Gastroesophageal sphincter (tissue), 4 donors: ENCODE data around the gene UTP3. TPM values are rescaled to one million over a fixed set of nuclear protein-coding genes. Genes with fewer than 3 reads are reported as not detected.
"Not testable (repeated sequence)": the region's sequence is repeated elsewhere in the genome, so short reads cannot be mapped to it uniquely, and the experiment has no call there.

Experiments used
- ATAC-seq: fragments of 150-250 bp; one replicate; pipeline ENCODE4 v1.9.1; 2016; ENCODE audit warnings: mild to moderate bottlenecking, moderate library complexity
- H3K27ac ChIP-seq, 4 donors: fragments of 200-600 bp; sonication (generic) in 3 of 4; 1 replicate in 3 of 4; 2 replicates in 1 of 4; pipeline ENCODE4 v1.5.1; 2016 to 2019
- H3K27me3 ChIP-seq: fragments of 200-600 bp; sonication (generic); one replicate; pipeline ENCODE4 v1.5.1; 2019
- H3K36me3 ChIP-seq, 2 donors: fragments of 200-600 bp; sonication (generic); one replicate each; pipeline ENCODE4 v1.5.1; 2019; ENCODE audit warnings: control low read depth in 1 of 2
- H3K4me1 ChIP-seq, 3 donors: fragments of 200-600 bp; sonication (generic); 1 replicate in 2 of 3; 2 replicates in 1 of 3; pipeline ENCODE4 v1.5.1; 2016 to 2019; ENCODE audit warnings: control low read depth in 2 of 3
- H3K4me3 ChIP-seq, 2 donors: fragments of 200-600 bp; sonication (generic); one replicate each; pipeline ENCODE4 v1.5.1; 2019; ENCODE audit warnings: mild to moderate bottlenecking in 1 of 2, moderate library complexity in 1 of 2
- H3K9me3 ChIP-seq, 3 donors: fragments of 200-600 bp; sonication (generic); one replicate each; pipeline ENCODE4 v1.5.1; 2017 to 2019; ENCODE audit warnings: control low read depth in 2 of 3
- CTCF ChIP-seq, 4 experiments: fragments of 200-600 bp in 2 of 4; fragments of 450-650 bp in 2 of 4; sonication (generic) in 1 of 4; IDR thresholded peaks; one replicate each; pipeline ENCODE4 v1.5.1; 2017 to 2019; ENCODE audit warnings: antibody characterized with exemption in 4 of 4, mild to moderate bottlenecking in 2 of 4, moderate library complexity in 2 of 4
- EP300 ChIP-seq: sonication (generic); formaldehyde crosslinking; IDR thresholded peaks from one replicate; pipeline ENCODE4 v1.6.1; 2017; ENCODE audit warnings: antibody characterized with exemption, mild to moderate bottlenecking
- POLR2A ChIP-seq, 2 donors: fragments of 450-650 bp; IDR thresholded peaks; one replicate each; pipeline ENCODE4 v1.6.1; 2017; ENCODE audit warnings: antibody characterized with exemption in 2 of 2, mild to moderate bottlenecking in 2 of 2, moderate library complexity in 1 of 2
- POLR2AphosphoS5 ChIP-seq: sonication (generic); formaldehyde crosslinking; IDR thresholded peaks from one replicate; pipeline ENCODE4 v1.6.1; 2017; ENCODE audit warnings: antibody characterized with exemption
- WGBS, 2 donors: methylation state at CpG; one replicate each; pipeline ENCODE4 v1.1.5; 2018; ENCODE audit warnings: low coverage in 1 of 2; 5-methylcytosine and 5-hydroxymethylcytosine counted together
- total RNA-seq, 4 donors: library from RNA; depleted of rRNA; stranded (reverse); fragments of >200 nt; gene quantifications; one replicate each; pipeline ENCODE4 v1.1.0, GENCODE V29; 2016

The UTP3 gene
- total RNA-seq, 4 donors from 2014 or later = 20.9 to 30.8 (median 24.0) TPM

- 90 to 94% methylated on average over 5 to 13 of the region's 13 CpGs for WGBS, 2 donors
- Histone ChIP-seq H3K27ac (no peak overlapping the region), H3K36me3 (no peaks in the 10 kb centered on the region), H3K27me3 (no peaks in the 10 kb centered on the region), H3K4me1 (peaks cover 0 to 16% (median 0%) of the 10 kb centered on the region in 3 donors), H3K9me3 (no peaks in the 10 kb centered on the region), H3K4me3 (no peak overlapping the region)
- no peak for TF ChIP-seq EP300
- TF ChIP-seq POLR2AphosphoS5 = no peak
- ATAC-seq = no peak
These were observed 30.7 kb downstream of the UTP3 start for GRCh38 chr4:70718811-70719604.

GRCh38 chr4:70721747-70722146, 33.4 kb downstream of the UTP3 start, which contains the start of gene RUFY3:
Gene RUFY3 (plus strand): TSS chr4:70721964. CDS start chr4:70722574, 610 bp downstream.
- Histone ChIP-seq H3K36me3 (peaks cover 0 to 6% of the 10 kb centered on the region in 2 donors), H3K4me3 (peak within 1 kb of the TSS; percentile 41 to 49), H3K4me1 (peaks cover 0 to 37% (median 0%) of the 10 kb centered on the region in 3 donors), H3K9me3 (no peaks in the 10 kb centered on the region), H3K27me3 (no peaks in the 10 kb centered on the region), H3K27ac (peak within 1 kb of the TSS; percentile 4 to 78 (median 58))
- ATAC-seq = peak; percentile 94
- 10 to 40% methylated on average over 3 of the region's 3 CpGs for WGBS, 2 donors
- no peak for TF ChIP-seq CTCF (IDR thresholded peaks at IDR 0.05)
- TF ChIP-seq POLR2A (IDR thresholded peaks at IDR 0.05) = no peak
- TF ChIP-seq POLR2AphosphoS5 = peak; percentile 26
- no peak for TF ChIP-seq EP300

GRCh38 chr4:70722199-70722791, 34.0 kb downstream of the UTP3 start:
- 37 to 44% methylated on average over 2 to 4 of the region's 7 CpGs for WGBS, 2 donors
- Histone ChIP-seq H3K27me3 (no peaks in the 10 kb centered on the region), H3K27ac (peak overlapping the region; percentile 4 to 78 (median 58)), H3K36me3 (peaks cover 0 to 6% of the 10 kb centered on the region in 2 donors), H3K4me1 (peaks cover 0 to 37% (median 0%) of the 10 kb centered on the region in 3 donors), H3K4me3 (peak overlapping the region; percentile 41 to 49), H3K9me3 (no peaks in the 10 kb centered on the region)
- ATAC-seq = no peak
- no peak for TF ChIP-seq POLR2AphosphoS5
- no peak for TF ChIP-seq EP300
- TF ChIP-seq POLR2A (IDR thresholded peaks at IDR 0.05) = no peak
- TF ChIP-seq CTCF (IDR thresholded peaks at IDR 0.05) = no peak

- Histone ChIP-seq H3K4me3 (no peak overlapping the region), H3K36me3 (peaks cover 0 to 6% of the 10 kb centered on the region in 2 donors), H3K4me1 (peaks cover 0 to 43% (median 0%) of the 10 kb centered on the region in 3 donors), H3K9me3 (no peaks in the 10 kb centered on the region), H3K27ac (no peak overlapping the region), H3K27me3 (no peaks in the 10 kb centered on the region)
- ATAC-seq = no peak
- 73 to 93% methylated on average over 2 to 3 of the region's 3 CpGs for WGBS, 2 donors
- no peak for TF ChIP-seq POLR2AphosphoS5
- no peak for TF ChIP-seq CTCF (IDR thresholded peaks at IDR 0.05)
- TF ChIP-seq POLR2A (IDR thresholded peaks at IDR 0.05) = no peak
- TF ChIP-seq EP300 = no peak
These were observed 36.1 kb downstream of the UTP3 start for GRCh38 chr4:70724463-70724862.

- ATAC-seq = no peak
- Histone ChIP-seq H3K9me3 (no peaks in the 10 kb centered on the region), H3K4me3 (no peak overlapping the region), H3K36me3 (peaks cover 0 to 6% of the 10 kb centered on the region in 2 donors), H3K27me3 (no peaks in the 10 kb centered on the region), H3K4me1 (peaks cover 0 to 43% (median 0%) of the 10 kb centered on the region in 3 donors), H3K27ac (no peak overlapping the region)
- 73% methylated on average over 1 of the region's 1 CpG; no CpG with 5 or more reads in 1 of the 2 donors for WGBS, 2 donors
- TF ChIP-seq POLR2AphosphoS5 = no peak
- TF ChIP-seq POLR2A (IDR thresholded peaks at IDR 0.05) = no peak
- no peak for TF ChIP-seq EP300
- no peak for TF ChIP-seq CTCF (IDR thresholded peaks at IDR 0.05)
These were observed 37.3 kb downstream of the UTP3 start for GRCh38 chr4:70725633-70726032.

GRCh38 chr4:70726515-70726914, 38.2 kb downstream of the UTP3 start:
- not testable (repeated sequence) for H3K9me3 ChIP-seq, H3K27me3 ChIP-seq
- WGBS, 2 donors = 88 to 100% methylated on average over 1 to 11 of the region's 11 CpGs

More at GRCh38 chr4:70726515-70726914, 38.2 kb downstream of the UTP3 start:
- H3K27ac ChIP-seq, H3K4me3 ChIP-seq, H3K36me3 ChIP-seq, ATAC-seq: not testable (repeated sequence)
- H3K4me1 ChIP-seq = peaks cover 0 to 43% (median 0%) of the 10 kb centered on the region in 3 donors
